Embryonic facial prominence (tissue), 1 donor: ENCODE results near the gene SLIT1.

Experiments used
- DNase-seq: peaks from one replicate; pipeline ENCODE4 v3.0.0-alpha.2; 2016; ENCODE audit errors: extremely low spot score

SLIT1 gene

GRCh38 chr10:97171001-97171400 lies 14.8 kb downstream of the SLIT1 start:
- DNase-seq = no peak

GRCh38 chr10:97169911-97170693 lies 15.7 kb downstream of the SLIT1 start:
- no peak for DNase-seq

- no peak for DNase-seq
Observed at GRCh38 chr10:97169063-97169462, 16.7 kb downstream of the SLIT1 start.

- DNase-seq = no peak
Observed at GRCh38 chr10:97168645-97169044, 17.1 kb downstream of the SLIT1 start.

- DNase-seq = no peak
Observed at GRCh38 chr10:97165499-97165898, 20.3 kb downstream of the SLIT1 start.

- DNase-seq = no peak
Observed at GRCh38 chr10:97163781-97164501, 21.8 kb downstream of the SLIT1 start.

GRCh38 chr10:97163181-97163580 lies 22.6 kb downstream of the SLIT1 start:
- DNase-seq = no peak

GRCh38 chr10:97159646-97160305 lies 26.0 kb downstream of the SLIT1 start:
- DNase-seq = no peak

GRCh38 chr10:97157578-97158095 lies 28.1 kb downstream of the SLIT1 start:
- DNase-seq = no peak

- DNase-seq = no peak
Observed at GRCh38 chr10:97154781-97155180, 31.0 kb downstream of the SLIT1 start.

GRCh38 chr10:97154162-97154561 lies 31.6 kb downstream of the SLIT1 start:
- DNase-seq = no peak

GRCh38 chr10:97153270-97153850 lies 32.4 kb downstream of the SLIT1 start:
- DNase-seq = no peak

GRCh38 chr10:97151307-97151914 lies 34.3 kb downstream of the SLIT1 start:
- no peak for DNase-seq

- DNase-seq = no peak
Observed at GRCh38 chr10:97150616-97151015, 35.1 kb downstream of the SLIT1 start.

GRCh38 chr10:97150013-97150595 lies 35.7 kb downstream of the SLIT1 start:
- DNase-seq = no peak

GRCh38 chr10:97149079-97149531 lies 36.7 kb downstream of the SLIT1 start:
- DNase-seq = no peak

GRCh38 chr10:97144297-97144696 lies 41.5 kb downstream of the SLIT1 start:
- DNase-seq = no peak

GRCh38 chr10:97142834-97143233 lies 42.9 kb downstream of the SLIT1 start:
- no peak for DNase-seq

GRCh38 chr10:97140902-97141745 lies 44.6 kb downstream of the SLIT1 start:
- peak; percentile 42 for DNase-seq
